SK-N-SH treated with all-trans-retinoic acid at 6 μM for 48 hours (cell line): ENCODE measurements around the gene NOCT.

Experiments used
- ATAC-seq: fragments of 200-7000 bp; cut with Tn5 transposase; 3 replicates; pipeline ENCODE4 v1.9.1; 2020; ENCODE audit warnings: mild to moderate bottlenecking, moderate library complexity
- ARNTL ChIP-seq: fragments of 450-650 bp; formaldehyde crosslinking; IDR thresholded peaks from 2 replicates; pipeline ENCODE4 v1.5.0; 2020; ENCODE audit warnings: low read depth, mild to moderate bottlenecking, moderate library complexity, borderline replicate concordance
- CSDC2 ChIP-seq: fragments of 250-450 bp; sonication (Bioruptor Pico); IDR thresholded peaks from 2 replicates; pipeline ENCODE4 v1.5.0; 2020; ENCODE audit warnings: mild to moderate bottlenecking, moderate library complexity
- ESRRG ChIP-seq: fragments of 250-450 bp; sonication (Bioruptor Pico); IDR thresholded peaks from 2 replicates; pipeline ENCODE4 v1.6.1; 2021; ENCODE audit warnings: mild to moderate bottlenecking
- GLIS3 ChIP-seq: fragments of 250-450 bp; sonication (Bioruptor Pico); IDR thresholded peaks from 2 replicates; pipeline ENCODE4 v1.5.0; 2020; ENCODE audit warnings: mild to moderate bottlenecking, moderate library complexity
- ISL1 ChIP-seq: fragments of 250-450 bp; sonication (Bioruptor Pico); IDR thresholded peaks from 2 replicates; pipeline ENCODE4 v2.1.2; 2022; ENCODE audit warnings: mild to moderate bottlenecking, moderate library complexity
- OSR1 ChIP-seq: fragments of 250-450 bp; sonication (Bioruptor Pico); IDR thresholded peaks from 2 replicates; pipeline ENCODE4 v1.8.0; 2022; ENCODE audit warnings: moderate library complexity, mild to moderate bottlenecking, inconsistent platforms
- PPARA ChIP-seq: fragments of 250-450 bp; sonication (Bioruptor Pico); IDR thresholded peaks from 2 replicates; pipeline ENCODE4 v1.5.0; 2020; ENCODE audit warnings: mild to moderate bottlenecking, borderline replicate concordance
- RARB ChIP-seq: fragments of 250-450 bp; sonication (Bioruptor Pico); IDR thresholded peaks from 2 replicates; pipeline ENCODE4 v1.8.0; 2021; ENCODE audit warnings: mild to moderate bottlenecking, moderate library complexity
- SNAI2 ChIP-seq: fragments of 250-450 bp; sonication (Bioruptor Pico); IDR thresholded peaks from 2 replicates; pipeline ENCODE4 v1.5.0; 2020; ENCODE audit warnings: mild to moderate bottlenecking, moderate library complexity
- TCF4 ChIP-seq: fragments of 250-450 bp; sonication (Bioruptor Pico); IDR thresholded peaks from 2 replicates; pipeline ENCODE4 v1.8.0; 2021; ENCODE audit warnings: mild to moderate bottlenecking, moderate library complexity, borderline replicate concordance
- TOX ChIP-seq: fragments of 250-450 bp; sonication (Bioruptor Pico); IDR thresholded peaks from 2 replicates; pipeline ENCODE4 v1.8.0; 2021; ENCODE audit warnings: mild to moderate bottlenecking, moderate library complexity, borderline replicate concordance
- ZC3H10 ChIP-seq: fragments of 250-450 bp; sonication (Bioruptor Pico); IDR thresholded peaks from 2 replicates; pipeline ENCODE4 v1.5.1; 2021; ENCODE audit warnings: mild to moderate bottlenecking, moderate library complexity
- ZFP3 ChIP-seq: fragments of 250-450 bp; sonication (Bioruptor Pico); IDR thresholded peaks from 2 replicates; pipeline ENCODE4 v1.5.0; 2020; ENCODE audit warnings: mild to moderate bottlenecking, moderate library complexity
- ZFP30 ChIP-seq: fragments of 450-650 bp; formaldehyde crosslinking; IDR thresholded peaks from 2 replicates; pipeline ENCODE4 v1.5.0; 2022; ENCODE audit warnings: mild to moderate bottlenecking, moderate library complexity
- ZNF565 ChIP-seq: fragments of 450-650 bp; formaldehyde crosslinking; conservative IDR thresholded peaks from 2 replicates; pipeline ENCODE4 v1.5.0; 2020; ENCODE audit warnings: low read depth, mild to moderate bottlenecking, moderate library complexity
- ZNF70 ChIP-seq: fragments of 450-650 bp; formaldehyde crosslinking; IDR thresholded peaks from 2 replicates; pipeline ENCODE4 v1.5.0; 2020; ENCODE audit warnings: mild to moderate bottlenecking, moderate library complexity
- ZNF8 ChIP-seq: fragments of 450-650 bp; formaldehyde crosslinking; IDR thresholded peaks from 2 replicates; pipeline ENCODE4 v1.5.0; 2020; ENCODE audit warnings: mild to moderate bottlenecking, moderate library complexity
- TF ChIP-seq, protein P1 (sequence below): fragments of 250-450 bp; sonication (Bioruptor Pico); IDR thresholded peaks from 2 replicates; pipeline ENCODE4 v1.5.1; 2020; ENCODE audit warnings: low read depth, mild to moderate bottlenecking, moderate library complexity
- TF ChIP-seq, protein P2 (sequence below): fragments of 250-450 bp; sonication (Bioruptor Pico); IDR thresholded peaks from 2 replicates; pipeline ENCODE4 v1.5.1; 2021; ENCODE audit warnings: mild to moderate bottlenecking, moderate library complexity
- TF ChIP-seq, protein P3 (sequence below): fragments of 250-450 bp; sonication (Bioruptor Pico); IDR thresholded peaks from 2 replicates; pipeline ENCODE4 v1.8.0; 2021; ENCODE audit warnings: low read depth, mild to moderate bottlenecking, moderate library complexity, borderline replicate concordance
- TF ChIP-seq, protein P4 (sequence below): fragments of 250-450 bp; sonication (Bioruptor Pico); IDR thresholded peaks from 2 replicates; pipeline ENCODE4 v1.8.0; 2020; ENCODE audit warnings: mild to moderate bottlenecking, moderate library complexity, borderline replicate concordance

The NOCT gene

DNA sequence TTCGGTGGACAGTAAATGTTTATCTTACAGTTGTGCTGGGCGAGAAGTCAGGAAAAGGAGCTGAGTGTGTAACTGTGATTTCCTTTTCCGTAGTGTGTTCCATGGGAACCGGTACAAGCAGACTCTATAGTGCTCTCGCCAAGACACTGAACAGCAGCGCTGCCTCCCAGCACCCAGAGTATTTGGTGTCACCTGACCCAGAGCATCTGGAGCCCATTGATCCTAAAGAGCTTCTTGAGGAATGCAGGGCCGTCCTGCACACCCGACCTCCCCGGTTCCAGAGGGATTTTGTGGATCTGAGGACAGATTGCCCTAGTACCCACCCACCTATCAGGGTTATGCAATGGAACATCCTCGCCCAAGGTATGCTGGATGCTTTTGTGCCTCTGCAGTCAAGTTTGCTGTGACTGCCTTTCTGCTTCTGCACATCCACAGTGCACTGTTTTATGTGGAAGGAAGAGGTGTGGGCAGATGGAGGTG is 27.4 kb downstream of the NOCT start:
- TF ChIP-seq ZC3H10 = no peak
- TF ChIP-seq, protein P1, sequence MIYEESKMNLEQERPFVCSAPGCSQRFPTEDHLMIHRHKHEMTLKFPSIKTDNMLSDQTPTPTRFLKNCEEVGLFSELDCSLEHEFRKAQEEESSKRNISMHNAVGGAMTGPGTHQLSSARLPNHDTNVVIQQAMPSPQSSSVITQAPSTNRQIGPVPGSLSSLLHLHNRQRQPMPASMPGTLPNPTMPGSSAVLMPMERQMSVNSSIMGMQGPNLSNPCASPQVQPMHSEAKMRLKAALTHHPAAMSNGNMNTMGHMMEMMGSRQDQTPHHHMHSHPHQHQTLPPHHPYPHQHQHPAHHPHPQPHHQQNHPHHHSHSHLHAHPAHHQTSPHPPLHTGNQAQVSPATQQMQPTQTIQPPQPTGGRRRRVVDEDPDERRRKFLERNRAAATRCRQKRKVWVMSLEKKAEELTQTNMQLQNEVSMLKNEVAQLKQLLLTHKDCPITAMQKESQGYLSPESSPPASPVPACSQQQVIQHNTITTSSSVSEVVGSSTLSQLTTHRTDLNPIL (CRISPR knock-in tag) = no peak
- TF ChIP-seq ESRRG (CRISPR knock-in tag) = no peak
- TF ChIP-seq CSDC2 (CRISPR knock-in tag) = no peak
- TF ChIP-seq ISL1 (CRISPR knock-in tag) = no peak
- TF ChIP-seq PPARA (CRISPR knock-in tag) = no peak
- TF ChIP-seq ZNF8 (CRISPR knock-in tag) = no peak
- no peak for TF ChIP-seq TOX (CRISPR knock-in tag)
- no peak; the same call in 2 of the 3 replicates for ATAC-seq

DNA sequence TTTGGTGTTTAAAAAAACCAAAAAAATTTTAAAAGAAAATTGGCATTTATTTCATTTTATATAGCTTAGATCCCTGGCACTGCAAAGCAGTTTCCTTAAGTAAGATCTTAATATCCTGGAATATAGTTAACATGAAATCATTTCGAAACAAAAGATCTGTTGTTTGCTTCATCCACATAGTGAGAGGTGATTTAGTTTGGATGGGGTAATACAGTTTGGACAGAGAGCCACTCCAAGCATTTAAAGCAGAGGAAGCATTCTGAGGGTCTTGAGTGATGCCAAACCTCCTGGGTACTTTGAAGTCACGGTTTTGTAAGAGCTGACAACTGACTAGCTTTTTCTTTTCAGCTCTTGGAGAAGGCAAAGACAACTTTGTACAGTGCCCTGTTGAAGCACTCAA is 28.7 kb downstream of the NOCT start:
- no peak for TF ChIP-seq ZNF565 (CRISPR knock-in tag)
- TF ChIP-seq, protein P2, sequence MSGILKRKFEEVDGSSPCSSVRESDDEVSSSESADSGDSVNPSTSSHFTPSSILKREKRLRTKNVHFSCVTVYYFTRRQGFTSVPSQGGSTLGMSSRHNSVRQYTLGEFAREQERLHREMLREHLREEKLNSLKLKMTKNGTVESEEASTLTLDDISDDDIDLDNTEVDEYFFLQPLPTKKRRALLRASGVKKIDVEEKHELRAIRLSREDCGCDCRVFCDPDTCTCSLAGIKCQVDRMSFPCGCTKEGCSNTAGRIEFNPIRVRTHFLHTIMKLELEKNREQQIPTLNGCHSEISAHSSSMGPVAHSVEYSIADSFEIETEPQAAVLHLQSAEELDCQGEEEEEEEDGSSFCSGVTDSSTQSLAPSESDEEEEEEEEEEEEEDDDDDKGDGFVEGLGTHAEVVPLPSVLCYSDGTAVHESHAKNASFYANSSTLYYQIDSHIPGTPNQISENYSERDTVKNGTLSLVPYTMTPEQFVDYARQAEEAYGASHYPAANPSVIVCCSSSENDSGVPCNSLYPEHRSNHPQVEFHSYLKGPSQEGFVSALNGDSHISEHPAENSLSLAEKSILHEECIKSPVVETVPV (CRISPR knock-in tag) = no peak
- TF ChIP-seq, protein P1 (CRISPR knock-in tag) = no peak
- no peak for TF ChIP-seq RARB
- no peak for TF ChIP-seq ZNF70 (CRISPR knock-in tag)
- TF ChIP-seq ZFP30 (CRISPR knock-in tag) = no peak
- TF ChIP-seq PPARA (CRISPR knock-in tag) = no peak
- TF ChIP-seq ZC3H10 = no peak
- no peak for TF ChIP-seq ZFP3 (CRISPR knock-in tag)
- TF ChIP-seq CSDC2 (CRISPR knock-in tag) = no peak
- no peak for TF ChIP-seq TCF4 (CRISPR knock-in tag)
- no peak for TF ChIP-seq ISL1 (CRISPR knock-in tag)
- no peak for TF ChIP-seq ARNTL
- no peak for TF ChIP-seq OSR1
- no peak for TF ChIP-seq GLIS3
- TF ChIP-seq, protein P3, sequence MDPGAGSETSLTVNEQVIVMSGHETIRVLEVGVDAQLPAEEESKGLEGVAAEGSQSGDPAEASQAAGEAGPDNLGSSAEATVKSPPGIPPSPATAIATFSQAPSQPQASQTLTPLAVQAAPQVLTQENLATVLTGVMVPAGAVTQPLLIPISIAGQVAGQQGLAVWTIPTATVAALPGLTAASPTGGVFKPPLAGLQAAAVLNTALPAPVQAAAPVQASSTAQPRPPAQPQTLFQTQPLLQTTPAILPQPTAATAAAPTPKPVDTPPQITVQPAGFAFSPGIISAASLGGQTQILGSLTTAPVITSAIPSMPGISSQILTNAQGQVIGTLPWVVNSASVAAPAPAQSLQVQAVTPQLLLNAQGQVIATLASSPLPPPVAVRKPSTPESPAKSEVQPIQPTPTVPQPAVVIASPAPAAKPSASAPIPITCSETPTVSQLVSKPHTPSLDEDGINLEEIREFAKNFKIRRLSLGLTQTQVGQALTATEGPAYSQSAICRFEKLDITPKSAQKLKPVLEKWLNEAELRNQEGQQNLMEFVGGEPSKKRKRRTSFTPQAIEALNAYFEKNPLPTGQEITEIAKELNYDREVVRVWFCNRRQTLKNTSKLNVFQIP = no peak
- TF ChIP-seq, protein P4, sequence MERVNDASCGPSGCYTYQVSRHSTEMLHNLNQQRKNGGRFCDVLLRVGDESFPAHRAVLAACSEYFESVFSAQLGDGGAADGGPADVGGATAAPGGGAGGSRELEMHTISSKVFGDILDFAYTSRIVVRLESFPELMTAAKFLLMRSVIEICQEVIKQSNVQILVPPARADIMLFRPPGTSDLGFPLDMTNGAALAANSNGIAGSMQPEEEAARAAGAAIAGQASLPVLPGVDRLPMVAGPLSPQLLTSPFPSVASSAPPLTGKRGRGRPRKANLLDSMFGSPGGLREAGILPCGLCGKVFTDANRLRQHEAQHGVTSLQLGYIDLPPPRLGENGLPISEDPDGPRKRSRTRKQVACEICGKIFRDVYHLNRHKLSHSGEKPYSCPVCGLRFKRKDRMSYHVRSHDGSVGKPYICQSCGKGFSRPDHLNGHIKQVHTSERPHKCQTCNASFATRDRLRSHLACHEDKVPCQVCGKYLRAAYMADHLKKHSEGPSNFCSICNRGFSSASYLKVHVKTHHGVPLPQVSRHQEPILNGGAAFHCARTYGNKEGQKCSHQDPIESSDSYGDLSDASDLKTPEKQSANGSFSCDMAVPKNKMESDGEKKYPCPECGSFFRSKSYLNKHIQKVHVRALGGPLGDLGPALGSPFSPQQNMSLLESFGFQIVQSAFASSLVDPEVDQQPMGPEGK (CRISPR knock-in tag) = no peak
- TF ChIP-seq SNAI2 (CRISPR knock-in tag) = no peak
- TF ChIP-seq, all 23 proteins: peak for 0
- ATAC-seq = no peak

DNA sequence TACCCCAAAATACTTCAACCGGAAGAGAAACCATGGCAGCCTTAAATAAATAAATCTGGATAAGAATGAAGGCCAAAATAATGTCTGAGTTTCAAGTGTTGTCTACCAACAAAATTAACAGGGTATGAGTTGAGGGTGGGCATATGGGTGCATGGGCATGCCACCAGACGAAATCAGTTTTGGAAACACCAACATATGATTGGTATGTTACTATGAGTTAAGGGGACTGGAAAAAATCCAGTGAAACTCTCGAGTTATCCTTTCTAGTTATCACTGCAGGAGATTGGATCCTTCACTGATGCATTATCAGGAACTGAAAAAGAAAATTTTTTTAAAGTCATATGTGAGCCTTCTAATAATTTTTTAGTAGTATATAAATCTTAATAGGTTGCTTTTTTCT is 32.4 kb downstream of the NOCT start:
- ATAC-seq = no peak
- TF ChIP-seq, protein P3 = no peak
- TF ChIP-seq CSDC2 (CRISPR knock-in tag) = no peak
- TF ChIP-seq, protein P2 (CRISPR knock-in tag) = no peak
- no peak for TF ChIP-seq ZNF565 (CRISPR knock-in tag)
- TF ChIP-seq ZC3H10 = no peak
- TF ChIP-seq ZNF8 (CRISPR knock-in tag) = no peak
- no peak for TF ChIP-seq RARB
- TF ChIP-seq TCF4 (CRISPR knock-in tag) = no peak
- TF ChIP-seq PPARA (CRISPR knock-in tag) = no peak
- TF ChIP-seq OSR1 = no peak
- TF ChIP-seq, protein P1 (CRISPR knock-in tag) = no peak
